ENCODE measurements around the gene PRKCD. TPM values are rescaled to one million over a fixed set of nuclear protein-coding genes. Genes with fewer than 3 reads are reported as not detected.

PRKCD gene
- total and polyA plus RNA-seq, 2 donors (not counting 1 experiment from before 2014, with no cell fraction given) = 46.7 to 68.8 TPM

DNA sequence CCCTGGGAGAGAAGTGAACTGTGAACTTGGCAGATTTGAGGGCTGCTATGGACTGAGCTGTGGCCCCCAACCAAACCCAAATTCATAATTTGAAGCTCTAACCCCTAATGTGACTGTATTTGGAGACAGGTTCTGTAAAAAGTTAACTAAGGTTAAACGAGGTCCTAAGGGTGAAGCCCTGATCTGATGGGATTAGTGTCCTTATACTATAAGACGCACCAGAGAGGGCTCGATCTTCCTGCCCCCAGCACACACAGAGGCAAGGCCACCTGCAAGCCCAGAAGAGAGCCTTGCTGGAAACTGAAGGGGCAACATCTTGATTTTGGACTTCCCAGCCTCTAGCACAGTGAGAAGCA lies 60.8 kb downstream of the PRKCD start:
- ChIA-PET CTCF (interaction anchor here (1.2 to 1.5 kb wide), 2 partner anchors 33 to 85 kb away, joined by 3 read pairs; no protein-coding TSS in a partner anchor), POLR2A (no interaction called here)
- no peak overlapping the region for H3K27ac Mint-ChIP-seq
- no peak overlapping the region for H3K4me2 ChIP-seq (replicated peaks; ENCODE audit: low read depth, low read length, poor library complexity, severe bottlenecking)
- intact Hi-C loops (cut with micrococcal nuclease) = no loop called here
- DNase-seq (no peak), ATAC-seq (ENCODE audit: low read depth) (no peak)
- no peaks in the 10 kb centered on the region for H3K27me3 ChIP-seq (replicated peaks in 1 of 4; ENCODE audit: control extremely low read depth in 1 of 4, control insufficient read depth in 3 of 4, insufficient read depth in 4 of 4, low read length in 3 of 4)
- H3K9me3 ChIP-seq (ENCODE audit: control extremely low read depth in 1 of 3, control insufficient read depth in 2 of 3, insufficient read depth in 1 of 3, low read length in 2 of 3) = peaks cover 0 to 6% (median 0%) of the 10 kb centered on the region in 3 donors
- TF ChIP-seq, protein P1, sequence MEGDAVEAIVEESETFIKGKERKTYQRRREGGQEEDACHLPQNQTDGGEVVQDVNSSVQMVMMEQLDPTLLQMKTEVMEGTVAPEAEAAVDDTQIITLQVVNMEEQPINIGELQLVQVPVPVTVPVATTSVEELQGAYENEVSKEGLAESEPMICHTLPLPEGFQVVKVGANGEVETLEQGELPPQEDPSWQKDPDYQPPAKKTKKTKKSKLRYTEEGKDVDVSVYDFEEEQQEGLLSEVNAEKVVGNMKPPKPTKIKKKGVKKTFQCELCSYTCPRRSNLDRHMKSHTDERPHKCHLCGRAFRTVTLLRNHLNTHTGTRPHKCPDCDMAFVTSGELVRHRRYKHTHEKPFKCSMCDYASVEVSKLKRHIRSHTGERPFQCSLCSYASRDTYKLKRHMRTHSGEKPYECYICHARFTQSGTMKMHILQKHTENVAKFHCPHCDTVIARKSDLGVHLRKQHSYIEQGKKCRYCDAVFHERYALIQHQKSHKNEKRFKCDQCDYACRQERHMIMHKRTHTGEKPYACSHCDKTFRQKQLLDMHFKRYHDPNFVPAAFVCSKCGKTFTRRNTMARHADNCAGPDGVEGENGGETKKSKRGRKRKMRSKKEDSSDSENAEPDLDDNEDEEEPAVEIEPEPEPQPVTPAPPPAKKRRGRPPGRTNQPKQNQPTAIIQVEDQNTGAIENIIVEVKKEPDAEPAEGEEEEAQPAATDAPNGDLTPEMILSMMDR (IDR thresholded peaks at IDR 0.05) = no peak
- TF ChIP-seq EZH2 (IDR thresholded peaks at IDR 0.05; ENCODE audit: borderline replicate concordance, insufficient read depth, low read depth, low read length, poor library complexity, severe bottlenecking) = no peak
- no peaks in the 10 kb centered on the region for H3K9me3 Mint-ChIP-seq (ENCODE audit: insufficient read depth)
- peaks cover 0 to 7% of the 10 kb centered on the region in 2 donors for H3K4me1 ChIP-seq (ENCODE audit: control insufficient read depth in 2 of 2, insufficient read depth in 2 of 2, low read length in 2 of 2)
- H3K79me2 ChIP-seq (ENCODE audit: control insufficient read depth, insufficient read depth, low read length) = no peaks in the 10 kb centered on the region
- 80% methylated on average over 1 of the region's 3 CpGs for WGBS (ENCODE audit: insufficient coverage)
- peaks cover 13% of the 10 kb centered on the region for H3K4me1 Mint-ChIP-seq
- H2AFZ ChIP-seq (ENCODE audit: insufficient read depth, low read depth, low read length, poor library complexity, severe bottlenecking) = no peak overlapping the region
- peaks cover 0 to 33% of the 10 kb centered on the region in 2 experiments for H3K36me3 ChIP-seq (replicated peaks in 1 of 2; ENCODE audit: control extremely low read depth in 1 of 2, control insufficient read depth in 1 of 2, extremely low read depth in 1 of 2, insufficient read depth in 2 of 2, low read length in 1 of 2)
- no peak overlapping the region for H3K4me3 Mint-ChIP-seq
- H4K20me1 ChIP-seq (ENCODE audit: control insufficient read depth, insufficient read depth, low read length, poor library complexity, severe bottlenecking) = no peaks in the 10 kb centered on the region
- no peaks in the 10 kb centered on the region for H3K27me3 Mint-ChIP-seq
- H3K4me3 ChIP-seq (ENCODE audit: control extremely low read depth in 1 of 5, extremely low read depth in 1 of 5, insufficient read depth in 1 of 5, low read depth in 2 of 5, low read length in 4 of 5) = no peak overlapping the region
- no peak overlapping the region for H3K27ac ChIP-seq (ENCODE audit: low read length in 2 of 2)
- H3K9ac ChIP-seq (ENCODE audit: low read length) = no peak overlapping the region

DNA sequence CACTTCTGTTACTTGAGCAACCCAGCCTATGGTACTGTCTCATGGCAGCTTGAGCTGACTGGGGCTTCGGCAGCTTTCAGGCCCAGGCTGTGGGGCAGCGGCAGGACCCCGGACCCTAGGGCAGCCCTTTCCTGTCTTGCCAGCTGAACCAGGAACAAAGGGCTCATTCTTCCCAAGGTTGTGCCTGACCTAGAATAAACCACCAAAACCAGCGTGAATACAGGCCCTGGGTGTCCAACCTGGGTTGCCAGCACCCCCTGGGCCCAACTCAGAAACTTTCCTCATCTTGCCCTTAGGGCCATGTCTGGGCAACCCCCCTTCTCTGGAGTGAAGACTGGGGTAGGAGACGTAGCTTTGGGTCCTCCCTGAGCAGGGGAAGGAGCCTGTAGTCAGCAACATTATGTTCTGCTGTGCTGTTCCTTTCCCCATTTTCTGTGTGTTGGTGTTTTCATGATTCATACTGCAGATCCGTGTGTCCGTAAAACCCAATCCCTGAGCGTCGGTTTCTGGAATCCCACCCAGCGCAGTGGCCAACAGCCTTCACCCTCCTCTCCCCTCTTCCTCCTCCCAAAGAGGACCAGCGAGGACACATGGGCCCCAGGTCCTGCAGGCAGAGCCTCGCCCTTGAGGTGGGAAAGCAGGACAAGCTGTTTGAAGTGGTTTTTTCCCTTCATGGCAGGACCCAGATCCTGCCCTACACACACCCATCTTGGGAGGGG lies 61.3 kb downstream of the PRKCD start:
- Histone ChIP-seq H3K4me3 (ENCODE audit: control extremely low read depth in 1 of 5, extremely low read depth in 1 of 5, insufficient read depth in 1 of 5, low read depth in 2 of 5, low read length in 4 of 5) (no peak overlapping the region), H3K9me3 (ENCODE audit: control extremely low read depth in 1 of 3, control insufficient read depth in 2 of 3, insufficient read depth in 1 of 3, low read length in 2 of 3) (peaks cover 0 to 5% (median 0%) of the 10 kb centered on the region in 3 donors), H3K27ac (ENCODE audit: low read length in 2 of 2) (no peak overlapping the region), H3K27me3 (replicated peaks in 1 of 4; ENCODE audit: control extremely low read depth in 1 of 4, control insufficient read depth in 3 of 4, insufficient read depth in 4 of 4, low read length in 3 of 4) (no peaks in the 10 kb centered on the region), H4K20me1 (ENCODE audit: control insufficient read depth, insufficient read depth, low read length, poor library complexity, severe bottlenecking) (no peaks in the 10 kb centered on the region), H3K79me2 (ENCODE audit: control insufficient read depth, insufficient read depth, low read length) (no peaks in the 10 kb centered on the region), H3K4me1 (ENCODE audit: control insufficient read depth in 2 of 2, insufficient read depth in 2 of 2, low read length in 2 of 2) (peaks cover 0 to 7% of the 10 kb centered on the region in 2 donors), H3K4me2 (replicated peaks; ENCODE audit: low read depth, low read length, poor library complexity, severe bottlenecking) (no peak overlapping the region), H3K9ac (ENCODE audit: low read length) (no peak overlapping the region), H2AFZ (ENCODE audit: insufficient read depth, low read depth, low read length, poor library complexity, severe bottlenecking) (no peak overlapping the region), H3K36me3 (replicated peaks in 1 of 2; ENCODE audit: control extremely low read depth in 1 of 2, control insufficient read depth in 1 of 2, extremely low read depth in 1 of 2, insufficient read depth in 2 of 2, low read length in 1 of 2) (peaks cover 0 to 38% of the 10 kb centered on the region in 2 experiments)
- WGBS (ENCODE audit: insufficient coverage) = 91% methylated on average over 4 of the region's 12 CpGs
- intact Hi-C loops (cut with micrococcal nuclease) = no loop called here
- no peaks in the 10 kb centered on the region for H3K9me3 Mint-ChIP-seq (ENCODE audit: insufficient read depth)
- TF ChIP-seq, protein P1 (IDR thresholded peaks at IDR 0.05) = no peak
- no peak for TF ChIP-seq EZH2 (IDR thresholded peaks at IDR 0.05; ENCODE audit: borderline replicate concordance, insufficient read depth, low read depth, low read length, poor library complexity, severe bottlenecking)
- DNase-seq (no peak), ATAC-seq (ENCODE audit: low read depth) (no peak)
- H3K4me3 Mint-ChIP-seq = no peak overlapping the region
- H3K27ac Mint-ChIP-seq = no peak overlapping the region
- H3K4me1 Mint-ChIP-seq = peaks cover 13% of the 10 kb centered on the region
- ChIA-PET POLR2A (interaction anchor here (0.6 kb wide), 1 partner anchor 25 kb away, joined by 3 read pairs; no protein-coding TSS in a partner anchor), CTCF (interaction anchor here (1.1 to 1.5 kb wide), 3 partner anchors 33 to 85 kb away, joined by 3 read pairs; no protein-coding TSS in a partner anchor)
- H3K27me3 Mint-ChIP-seq = no peaks in the 10 kb centered on the region
